Hepatocyte (in vitro differentiated cells): ENCODE data around the gene RHOT2. TPM values are rescaled to one million over a fixed set of nuclear protein-coding genes. Genes with fewer than 3 reads are reported as not detected.

Experiments used
- DNase-seq: peaks from one replicate; pipeline ENCODE4 v3.0.0-alpha.2; 2016; ENCODE audit warnings: low spot score
- H2AFZ ChIP-seq: fragments of 200-600 bp; sonication (generic); 2 replicates; pipeline ENCODE4 v1.6.0; 2016; ENCODE audit warnings: antibody characterized with exemption, mild to moderate bottlenecking
- H3K27ac ChIP-seq: fragments of 200-600 bp; sonication (generic); 2 replicates; pipeline ENCODE4 v1.5.1; 2016; ENCODE audit warnings: mild to moderate bottlenecking
- H3K27me3 ChIP-seq: fragments of 200-600 bp; sonication (generic); 2 replicates; pipeline ENCODE4 v1.6.1; 2016
- H3K36me3 ChIP-seq: fragments of 200-600 bp; sonication (generic); replicated peaks from 2 replicates; pipeline ENCODE4 v1.5.1; 2016; ENCODE audit warnings: low read depth; ENCODE audit not compliant: insufficient read depth
- H3K4me1 ChIP-seq: fragments of 200-600 bp; sonication (generic); 2 replicates; pipeline ENCODE4 v1.5.1; 2016; ENCODE audit warnings: mild to moderate bottlenecking, moderate library complexity; ENCODE audit not compliant: insufficient read depth
- H3K4me2 ChIP-seq: fragments of 200-600 bp; sonication (generic); 2 replicates; pipeline ENCODE4 v1.6.0; 2016
- H3K4me3 ChIP-seq: fragments of 200-600 bp; sonication (generic); 2 replicates; pipeline ENCODE4 v1.5.1; 2016; ENCODE audit warnings: mild to moderate bottlenecking
- H3K79me2 ChIP-seq: fragments of 200-600 bp; sonication (generic); 2 replicates; pipeline ENCODE4 v1.6.0; 2017; ENCODE audit warnings: mild to moderate bottlenecking
- H3K9me2 ChIP-seq: fragments of 200-600 bp; sonication (generic); replicated peaks from 2 replicates; pipeline ENCODE4 v1.6.0; 2017; ENCODE audit warnings: mild to moderate bottlenecking; ENCODE audit not compliant: insufficient read depth
- H3K9me3 ChIP-seq: fragments of 200-600 bp; sonication (generic); 2 replicates; pipeline ENCODE4 v1.5.1; 2016; ENCODE audit warnings: low read depth, mild to moderate bottlenecking
- H4K20me1 ChIP-seq: fragments of 200-600 bp; sonication (generic); 2 replicates; pipeline ENCODE4 v1.6.0; 2016; ENCODE audit warnings: mild to moderate bottlenecking; ENCODE audit not compliant: insufficient read depth, poor library complexity, severe bottlenecking
- EZH2 ChIP-seq: fragments of 200-600 bp; sonication (generic); IDR thresholded peaks from 2 replicates; pipeline ENCODE4 v1.6.1; 2016; ENCODE audit warnings: antibody characterized with exemption, mild to moderate bottlenecking, borderline replicate concordance
- EZH2phosphoT487 ChIP-seq: fragments of 200-600 bp; sonication (generic); IDR thresholded peaks from one replicate; pipeline ENCODE4 v1.6.1; 2018; ENCODE audit warnings: antibody characterized with exemption, mild to moderate bottlenecking, low read depth, moderate library complexity; ENCODE audit not compliant: unreplicated experiment, severe bottlenecking
- WGBS: methylation state at CpG from one replicate; pipeline ENCODE4 v1.1.6; 2016; ENCODE audit warnings: low lambda C conversion rate; ENCODE audit errors: missing lambda C conversion rate; 5-methylcytosine and 5-hydroxymethylcytosine counted together
- polyA plus RNA-seq: library from polyadenylated mRNA; unstranded; fragments of >200 nt; fragmentation: Nextera tagmentation; extraction: Ambion mirVana; gene quantifications from 2 replicates; pipeline ENCODE4 v1.2.1, GENCODE V29; 2016
- total RNA-seq: library from RNA; depleted of rRNA; stranded (reverse); fragments of >200 nt; gene quantifications from 2 replicates; pipeline ENCODE4 v1.2.3, GENCODE V29; 2014
- TF ChIP-seq, protein P1 (sequence below): fragments of 200-600 bp; sonication (generic); IDR thresholded peaks from 2 replicates; pipeline ENCODE4 v1.5.1; 2016; ENCODE audit warnings: antibody characterized with exemption, mild to moderate bottlenecking; ENCODE audit not compliant: poor library complexity

The RHOT2 gene
- total and polyA plus RNA-seq, 2 experiments from 2014 or later, result 63.2 to 158 TPM

DNA sequence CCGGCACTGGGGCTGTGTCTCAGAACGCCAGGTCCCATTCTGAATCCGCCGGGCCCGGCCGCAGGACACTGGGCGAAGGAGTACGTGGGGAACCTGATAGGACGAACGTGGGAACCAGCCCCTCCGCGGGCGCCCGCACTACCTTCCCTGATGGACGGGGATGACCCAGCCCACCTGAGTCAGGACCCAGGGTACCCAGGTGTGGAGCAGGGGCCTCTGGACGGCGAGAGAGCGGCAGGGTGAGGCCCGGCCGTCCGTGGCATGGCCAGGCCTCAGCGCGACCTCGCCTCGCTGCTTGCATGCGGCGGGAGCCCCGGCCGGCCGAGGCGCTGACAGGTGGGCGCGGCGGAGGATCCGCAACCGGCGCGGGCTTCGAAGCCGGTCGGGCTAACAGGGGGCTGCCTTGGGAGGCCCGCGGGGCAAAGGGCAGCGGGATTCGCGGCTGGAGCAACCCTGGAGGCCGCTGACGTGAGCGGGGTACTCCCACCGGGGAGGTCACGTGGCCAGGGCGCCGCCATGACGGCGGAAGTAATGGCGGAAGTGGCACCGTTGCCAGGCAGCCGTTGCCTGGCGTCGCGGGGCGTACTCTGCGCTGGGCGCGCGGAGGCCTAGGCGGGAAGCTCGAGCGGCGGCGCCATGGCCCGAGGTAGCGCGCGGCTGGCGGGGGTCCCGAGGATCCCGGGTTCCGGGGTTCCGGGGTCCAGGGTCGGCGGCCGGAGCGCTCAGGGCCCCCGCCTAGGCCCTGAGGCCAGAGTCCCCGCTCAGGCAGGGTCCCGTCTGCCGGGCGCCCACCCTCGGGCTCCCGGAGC lies 18.9 kb upstream of the RHOT2 start, which contains the start of gene WDR90:
WDR90 (plus strand) TSS at position 585 of the 809 bp plus-strand sequence; CDS start at position 637, 52 bp downstream.
- no peaks in the 10 kb centered on the region for H3K36me3 ChIP-seq
- peaks cover 42% of the 10 kb centered on the region for H3K79me2 ChIP-seq
- no peaks in the 10 kb centered on the region for H3K9me2 ChIP-seq
- H4K20me1 ChIP-seq, result no peaks in the 10 kb centered on the region
- no peaks in the 10 kb centered on the region for H3K27me3 ChIP-seq
- peak; percentile 96 for DNase-seq
- 5% methylated on average over 73 of the region's 91 CpGs for WGBS
- H3K4me1 ChIP-seq, result peaks cover 45% of the 10 kb centered on the region
- peak within 1 kb of the TSS; percentile 98 for H3K27ac ChIP-seq
- H3K4me3 ChIP-seq, result peak within 1 kb of the TSS; percentile 72
- peak within 1 kb of the TSS; percentile 72 for H2AFZ ChIP-seq
- TF ChIP-seq EZH2phosphoT487, result no peak
- TF ChIP-seq, protein P1, sequence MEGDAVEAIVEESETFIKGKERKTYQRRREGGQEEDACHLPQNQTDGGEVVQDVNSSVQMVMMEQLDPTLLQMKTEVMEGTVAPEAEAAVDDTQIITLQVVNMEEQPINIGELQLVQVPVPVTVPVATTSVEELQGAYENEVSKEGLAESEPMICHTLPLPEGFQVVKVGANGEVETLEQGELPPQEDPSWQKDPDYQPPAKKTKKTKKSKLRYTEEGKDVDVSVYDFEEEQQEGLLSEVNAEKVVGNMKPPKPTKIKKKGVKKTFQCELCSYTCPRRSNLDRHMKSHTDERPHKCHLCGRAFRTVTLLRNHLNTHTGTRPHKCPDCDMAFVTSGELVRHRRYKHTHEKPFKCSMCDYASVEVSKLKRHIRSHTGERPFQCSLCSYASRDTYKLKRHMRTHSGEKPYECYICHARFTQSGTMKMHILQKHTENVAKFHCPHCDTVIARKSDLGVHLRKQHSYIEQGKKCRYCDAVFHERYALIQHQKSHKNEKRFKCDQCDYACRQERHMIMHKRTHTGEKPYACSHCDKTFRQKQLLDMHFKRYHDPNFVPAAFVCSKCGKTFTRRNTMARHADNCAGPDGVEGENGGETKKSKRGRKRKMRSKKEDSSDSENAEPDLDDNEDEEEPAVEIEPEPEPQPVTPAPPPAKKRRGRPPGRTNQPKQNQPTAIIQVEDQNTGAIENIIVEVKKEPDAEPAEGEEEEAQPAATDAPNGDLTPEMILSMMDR, result no peak
- no peak for TF ChIP-seq EZH2
- H3K4me2 ChIP-seq, result peak within 1 kb of the TSS; percentile 94
- no peaks in the 10 kb centered on the region for H3K9me3 ChIP-seq

DNA sequence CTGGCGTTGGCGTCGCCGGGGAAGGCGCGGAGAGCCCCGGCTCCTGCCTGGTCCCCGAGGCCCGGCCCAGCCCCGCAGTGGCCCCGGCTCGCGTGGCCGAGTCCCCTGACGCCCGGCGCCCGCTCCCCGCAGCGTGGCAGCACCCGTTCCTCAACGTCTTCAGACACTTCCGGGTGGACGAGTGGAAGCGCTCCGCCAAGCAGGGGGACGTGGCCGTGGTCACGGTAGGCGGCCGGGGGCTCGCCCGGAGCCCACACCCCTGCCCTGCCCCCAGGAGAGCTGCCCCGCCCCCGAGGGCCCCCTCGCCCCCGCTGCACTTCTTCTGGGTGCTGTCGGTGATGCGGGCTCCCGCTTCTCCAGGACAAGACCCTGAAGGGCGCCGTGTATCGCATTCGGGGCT lies 18.3 kb upstream of the RHOT2 start:
- H3K4me2 ChIP-seq, result peak overlapping the region; percentile 94
- no peak overlapping the region for H3K27ac ChIP-seq
- H3K4me1 ChIP-seq, result peaks cover 38% of the 10 kb centered on the region
- no peaks in the 10 kb centered on the region for H3K27me3 ChIP-seq
- peak overlapping the region; percentile 59 for H2AFZ ChIP-seq
- H3K79me2 ChIP-seq, result peaks cover 36% of the 10 kb centered on the region
- WGBS, result 13% methylated on average over 26 of the region's 44 CpGs
- no peaks in the 10 kb centered on the region for H3K36me3 ChIP-seq
- TF ChIP-seq EZH2phosphoT487, result no peak
- TF ChIP-seq, protein P1, result no peak
- no peaks in the 10 kb centered on the region for H4K20me1 ChIP-seq
- H3K9me2 ChIP-seq, result no peaks in the 10 kb centered on the region
- no peak for DNase-seq
- peak overlapping the region; percentile 72 for H3K4me3 ChIP-seq
- no peaks in the 10 kb centered on the region for H3K9me3 ChIP-seq

DNA sequence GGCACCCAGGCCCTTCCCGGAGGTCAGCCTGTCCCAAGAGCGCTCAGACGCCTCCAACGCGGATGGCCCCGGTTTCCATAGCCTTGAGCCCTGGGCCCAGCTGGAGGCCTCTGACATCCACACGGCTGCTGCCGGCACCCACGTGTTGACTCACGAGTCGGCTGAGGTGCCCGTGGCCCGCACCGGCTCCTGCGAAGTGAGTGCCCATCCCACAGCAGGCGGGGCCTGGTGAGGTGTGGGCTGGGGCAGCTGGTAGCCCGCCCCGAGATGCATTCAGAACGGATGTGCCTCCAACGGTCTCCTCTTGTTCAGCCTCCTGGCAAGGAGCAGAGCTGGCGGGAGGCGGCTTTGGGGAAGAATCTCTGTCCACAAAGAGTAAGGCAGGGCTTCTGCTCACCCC lies 16.1 kb upstream of the RHOT2 start:
- H4K20me1 ChIP-seq, result no peaks in the 10 kb centered on the region
- H3K4me1 ChIP-seq, result peaks cover 19% of the 10 kb centered on the region
- H3K79me2 ChIP-seq, result peaks cover 16% of the 10 kb centered on the region
- no peak overlapping the region for H3K4me2 ChIP-seq
- DNase-seq, result no peak
- no peak for TF ChIP-seq EZH2
- TF ChIP-seq EZH2phosphoT487, result no peak
- TF ChIP-seq, protein P1, result no peak
- WGBS, result 92% methylated on average over 22 of the region's 22 CpGs
- H3K27ac ChIP-seq, result no peak overlapping the region
- no peak overlapping the region for H2AFZ ChIP-seq
- no peaks in the 10 kb centered on the region for H3K27me3 ChIP-seq
- no peaks in the 10 kb centered on the region for H3K36me3 ChIP-seq
- no peaks in the 10 kb centered on the region for H3K9me2 ChIP-seq
- H3K4me3 ChIP-seq, result no peak overlapping the region
- no peaks in the 10 kb centered on the region for H3K9me3 ChIP-seq
